ENCODE measurements around the gene HOMER2. TPM values are rescaled to one million over a fixed set of nuclear protein-coding genes. Genes with fewer than 3 reads are reported as not detected.
"Not testable (repeated sequence)": the region's sequence is repeated elsewhere in the genome, so short reads cannot be mapped to it uniquely, and the experiment has no call there.

Gene HOMER2
- total RNA-seq, 1 donor, result 3.7 TPM

DNA sequence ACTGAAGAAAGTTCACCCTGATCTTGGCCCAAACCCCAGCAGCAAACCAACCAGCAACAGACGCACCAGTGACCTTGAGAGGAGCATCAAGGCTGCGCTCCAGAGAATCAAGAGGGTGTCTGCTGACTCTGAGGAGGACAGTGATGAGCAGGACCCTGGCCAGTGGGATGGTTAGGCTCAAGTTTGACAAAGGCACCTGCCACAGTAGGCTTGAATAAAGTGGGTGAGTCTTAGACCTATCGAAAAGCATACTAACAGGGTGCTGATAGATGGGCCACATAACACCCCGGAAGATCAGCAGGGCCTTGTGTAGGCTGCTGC lies 119.2 kb downstream of the HOMER2 start:
- Histone ChIP-seq H3K4me1 (ENCODE audit: insufficient read depth, low read length) (peaks cover 26% of the 10 kb centered on the region), H3K9me3 (ENCODE audit: low read depth, low read length) (no peaks in the 10 kb centered on the region), H3K4me3 (ENCODE audit: low read length) (no peak overlapping the region)

DNA sequence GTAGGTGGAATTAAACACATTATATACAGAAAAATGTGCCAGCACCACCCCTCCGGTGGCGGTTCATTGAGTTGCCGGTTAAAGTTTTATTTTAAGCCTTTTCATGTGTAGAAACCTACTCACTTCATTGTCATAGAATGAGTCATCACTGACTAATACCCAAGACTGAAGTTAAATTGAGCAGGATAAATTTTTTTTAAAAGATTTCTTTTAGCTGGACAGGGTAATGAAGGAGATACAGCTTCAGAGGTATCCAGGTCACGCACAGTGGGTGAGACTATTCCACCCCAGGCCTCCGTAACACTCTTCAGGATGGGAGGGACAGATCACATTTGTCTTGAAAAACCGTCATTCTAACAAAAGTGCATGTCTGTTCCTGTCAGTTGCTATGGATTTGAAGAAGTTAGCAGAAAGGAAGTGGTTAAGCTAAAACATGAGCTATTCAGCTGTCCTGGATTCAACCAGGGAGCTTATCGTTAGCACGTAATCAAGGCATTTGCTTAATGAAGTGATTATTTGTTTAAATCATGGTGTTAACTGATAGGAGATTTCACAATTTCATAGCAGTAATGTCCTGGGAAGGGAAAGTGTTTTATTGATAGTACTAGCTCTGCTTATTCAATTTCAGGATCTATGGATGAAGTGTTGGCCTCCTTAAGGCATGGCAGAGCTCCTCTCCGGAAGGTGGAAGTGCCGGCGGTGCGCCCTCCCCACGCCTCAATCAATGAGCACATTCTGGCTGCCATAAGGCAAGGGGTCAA lies 119.7 kb downstream of the HOMER2 start:
- peaks cover 26% of the 10 kb centered on the region for H3K4me1 ChIP-seq (ENCODE audit: insufficient read depth, low read length)
- H3K27me3 ChIP-seq (ENCODE audit: insufficient read depth, low read length), result no peaks in the 10 kb centered on the region
- no peak overlapping the region for H3K4me3 ChIP-seq (ENCODE audit: low read length)
- no peaks in the 10 kb centered on the region for H3K9me3 ChIP-seq (ENCODE audit: low read depth, low read length)

More for the DNA sequence above, 119.2 kb downstream of the HOMER2 start:
- no peaks in the 10 kb centered on the region for H3K27me3 ChIP-seq (ENCODE audit: insufficient read depth, low read length)

DNA sequence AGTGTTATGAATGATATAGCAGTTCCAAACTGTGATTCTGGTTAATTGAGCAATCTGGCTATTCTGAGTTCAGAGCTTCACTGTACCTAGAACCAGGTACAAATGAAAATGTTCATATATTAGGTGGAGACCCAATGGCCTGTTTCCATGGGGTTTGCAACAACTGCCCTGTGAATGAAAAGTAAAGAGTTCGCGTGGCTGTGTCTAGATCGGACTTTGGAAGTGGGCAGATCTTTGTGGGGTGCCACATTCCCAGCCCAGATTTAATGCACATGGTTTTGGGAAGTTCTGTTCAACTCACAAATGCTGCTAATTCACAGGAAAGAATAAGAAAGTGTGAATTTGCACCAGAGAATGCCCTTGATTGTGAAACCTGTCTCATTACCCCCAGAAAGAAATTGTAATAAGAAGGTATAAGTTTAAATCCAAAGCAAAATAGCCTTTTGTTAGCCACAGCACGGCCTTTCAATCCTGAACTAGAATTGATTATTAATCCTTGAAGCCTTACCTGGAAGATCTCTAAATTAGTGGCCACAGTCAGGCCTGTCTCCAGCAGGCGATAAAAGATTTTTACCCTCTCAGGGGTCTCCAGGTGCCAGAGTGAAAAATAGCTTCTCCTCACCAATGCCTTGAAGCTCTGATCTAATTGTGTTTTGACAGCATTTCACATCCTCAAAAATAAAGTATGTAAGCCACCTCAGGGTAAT lies 120.5 kb downstream of the HOMER2 start:
- H3K27me3 ChIP-seq (ENCODE audit: insufficient read depth, low read length), result no peaks in the 10 kb centered on the region
- peaks cover 26% of the 10 kb centered on the region for H3K4me1 ChIP-seq (ENCODE audit: insufficient read depth, low read length)
- no peak overlapping the region for H3K4me3 ChIP-seq (ENCODE audit: low read length)
- H3K9me3 ChIP-seq (ENCODE audit: low read depth, low read length), result no peaks in the 10 kb centered on the region

GRCh38 chr15:82830427-82831173 lies 121.9 kb downstream of the HOMER2 start:
- Histone ChIP-seq H3K27me3 (ENCODE audit: insufficient read depth, low read length) (no peaks in the 10 kb centered on the region), H3K4me1 (ENCODE audit: insufficient read depth, low read length) (peaks cover 26% of the 10 kb centered on the region)

GRCh38 chr15:82829234-82829633 lies 123.3 kb downstream of the HOMER2 start:
- H3K27me3 ChIP-seq (ENCODE audit: insufficient read depth, low read length), result no peaks in the 10 kb centered on the region
- peaks cover 26% of the 10 kb centered on the region for H3K4me1 ChIP-seq (ENCODE audit: insufficient read depth, low read length)
- no peak overlapping the region for H3K4me3 ChIP-seq (ENCODE audit: low read length)
- H3K9me3 ChIP-seq (ENCODE audit: low read depth, low read length), result no peaks in the 10 kb centered on the region

More at GRCh38 chr15:82830427-82831173, 121.9 kb downstream of the HOMER2 start:
- Histone ChIP-seq H3K9me3 (ENCODE audit: low read depth, low read length) (no peaks in the 10 kb centered on the region), H3K4me3 (ENCODE audit: low read length) (no peak overlapping the region)

GRCh38 chr15:82828075-82828474 lies 124.4 kb downstream of the HOMER2 start:
- H3K4me1 ChIP-seq (ENCODE audit: insufficient read depth, low read length), result peaks cover 22% of the 10 kb centered on the region
- H3K27me3 ChIP-seq (ENCODE audit: insufficient read depth, low read length), result no peaks in the 10 kb centered on the region
- no peaks in the 10 kb centered on the region for H3K9me3 ChIP-seq (ENCODE audit: low read depth, low read length)
- H3K4me3 ChIP-seq (ENCODE audit: low read length), result no peak overlapping the region

GRCh38 chr15:82823049-82823448 lies 129.5 kb downstream of the HOMER2 start:
- no peaks in the 10 kb centered on the region for H3K27me3 ChIP-seq (ENCODE audit: insufficient read depth, low read length)
- no peaks in the 10 kb centered on the region for H3K4me1 ChIP-seq (ENCODE audit: insufficient read depth, low read length)

GRCh38 chr15:82821851-82822250 lies 130.7 kb downstream of the HOMER2 start:
- H3K27me3 ChIP-seq (ENCODE audit: insufficient read depth, low read length); H3K9me3 ChIP-seq (ENCODE audit: low read depth, low read length); H3K4me3 ChIP-seq (ENCODE audit: low read length); H3K4me1 ChIP-seq (ENCODE audit: insufficient read depth, low read length): not testable (repeated sequence)

More at GRCh38 chr15:82823049-82823448, 129.5 kb downstream of the HOMER2 start:
- Histone ChIP-seq H3K9me3 (ENCODE audit: low read depth, low read length) (no peaks in the 10 kb centered on the region), H3K4me3 (ENCODE audit: low read length) (no peak overlapping the region)

- not testable (repeated sequence) for H3K9me3 ChIP-seq (ENCODE audit: low read depth, low read length); H3K4me1 ChIP-seq (ENCODE audit: insufficient read depth, low read length); H3K4me3 ChIP-seq (ENCODE audit: low read length); H3K27me3 ChIP-seq (ENCODE audit: insufficient read depth, low read length)
Observed at GRCh38 chr15:82821396-82821795, 131.1 kb downstream of the HOMER2 start.

- no peaks in the 10 kb centered on the region for H3K9me3 ChIP-seq (ENCODE audit: low read depth, low read length)
- no peak overlapping the region for H3K4me3 ChIP-seq (ENCODE audit: low read length)
- H3K27me3 ChIP-seq (ENCODE audit: insufficient read depth, low read length), result no peaks in the 10 kb centered on the region
- no peaks in the 10 kb centered on the region for H3K4me1 ChIP-seq (ENCODE audit: insufficient read depth, low read length)
Observed at GRCh38 chr15:82820128-82820527, 132.4 kb downstream of the HOMER2 start.

GRCh38 chr15:82812994-82813393 lies 139.5 kb downstream of the HOMER2 start:
- no peak overlapping the region for H3K4me3 ChIP-seq (ENCODE audit: low read length)

GRCh38 chr15:82810890-82811426 lies 141.6 kb downstream of the HOMER2 start:
- Histone ChIP-seq H3K9me3 (ENCODE audit: low read depth, low read length) (no peaks in the 10 kb centered on the region), H3K4me1 (ENCODE audit: insufficient read depth, low read length) (peaks cover 20% of the 10 kb centered on the region), H3K27me3 (ENCODE audit: insufficient read depth, low read length) (no peaks in the 10 kb centered on the region), H3K4me3 (ENCODE audit: low read length) (peak overlapping the region; percentile 94)

More at GRCh38 chr15:82812994-82813393, 139.5 kb downstream of the HOMER2 start:
- Histone ChIP-seq H3K27me3 (ENCODE audit: insufficient read depth, low read length) (no peaks in the 10 kb centered on the region), H3K9me3 (ENCODE audit: low read depth, low read length) (no peaks in the 10 kb centered on the region), H3K4me1 (ENCODE audit: insufficient read depth, low read length) (peaks cover 20% of the 10 kb centered on the region)

DNA sequence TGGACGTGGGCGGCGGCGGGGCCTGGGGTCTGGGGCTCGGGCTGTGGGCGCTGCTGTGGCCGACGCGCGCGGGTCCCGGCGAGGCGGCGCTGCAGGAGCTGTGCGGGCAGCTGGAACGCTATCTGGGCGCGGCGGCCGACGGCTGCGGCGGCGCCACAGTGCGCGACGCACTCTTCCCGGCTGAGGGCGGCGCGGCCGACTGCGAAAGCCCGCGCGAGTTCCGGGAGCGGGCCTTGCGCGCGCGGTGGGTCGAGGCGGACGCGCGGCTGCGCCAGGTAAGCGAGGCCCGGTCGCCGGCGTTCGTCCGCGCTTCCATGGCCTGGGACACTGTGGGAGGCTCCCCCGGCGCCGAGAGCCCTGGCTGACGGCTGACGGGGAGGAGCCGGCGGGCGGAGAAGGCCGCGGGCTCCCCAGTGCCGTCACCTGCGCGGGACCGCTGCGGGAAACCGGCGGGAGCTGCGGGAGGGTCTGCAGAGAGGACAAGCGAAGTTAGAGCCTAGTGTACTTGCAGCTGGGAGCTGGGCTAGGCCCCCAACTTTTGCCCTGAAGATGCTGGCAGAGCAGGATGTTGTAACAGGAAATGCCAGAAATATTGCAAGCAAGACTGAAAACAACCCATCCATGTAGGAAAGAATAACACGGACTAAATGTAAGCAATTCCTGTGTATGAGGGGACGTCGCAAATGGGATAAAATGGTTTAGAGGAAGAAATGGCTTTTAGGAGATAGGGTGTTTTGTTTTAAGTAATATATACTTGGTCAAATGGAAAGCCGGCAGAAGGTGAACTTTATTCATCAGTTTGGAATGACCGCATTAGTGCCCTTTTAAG lies 142.2 kb downstream of the HOMER2 start:
- Histone ChIP-seq H3K4me1 (ENCODE audit: insufficient read depth, low read length) (peaks cover 20% of the 10 kb centered on the region), H3K27me3 (ENCODE audit: insufficient read depth, low read length) (no peaks in the 10 kb centered on the region), H3K4me3 (ENCODE audit: low read length) (peak overlapping the region; percentile 94), H3K9me3 (ENCODE audit: low read depth, low read length) (no peaks in the 10 kb centered on the region)

- Histone ChIP-seq H3K27me3 (ENCODE audit: insufficient read depth, low read length) (no peaks in the 10 kb centered on the region), H3K9me3 (ENCODE audit: low read depth, low read length) (no peaks in the 10 kb centered on the region), H3K4me1 (ENCODE audit: insufficient read depth, low read length) (peaks cover 20% of the 10 kb centered on the region), H3K4me3 (ENCODE audit: low read length) (peak within 1 kb of the TSS; percentile 94)
Observed at GRCh38 chr15:82809308-82810060, 143.0 kb downstream of the HOMER2 start, which contains the start of gene WHAMM. TSS of gene WHAMM (plus strand) at chr15:82809628. CDS start at chr15:82809727, 99 bp downstream.

Measured in mononuclear cell (primary cell).